ENCODE measurements around the gene FGF14.

FGF14 gene

DNA sequence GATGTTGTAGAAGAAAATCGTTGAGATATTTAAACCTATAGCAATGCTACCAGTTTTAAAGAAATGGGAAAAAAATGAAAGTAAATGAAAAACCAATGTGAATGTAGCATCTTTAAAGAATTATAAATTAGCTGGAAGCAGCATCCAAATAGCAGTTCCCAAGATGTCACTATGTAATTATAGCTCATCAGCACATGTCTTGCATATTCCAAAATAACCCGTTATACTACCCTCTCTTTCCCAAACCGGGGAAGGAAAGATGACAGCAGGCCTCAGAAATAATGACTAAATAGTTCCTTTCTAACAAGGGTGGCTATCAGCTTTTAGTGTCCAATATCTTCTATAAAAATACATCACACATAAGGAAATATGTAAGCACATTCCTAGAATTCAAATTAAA is 140.5 kb downstream of the FGF14 start:
- no peak overlapping the region for H3K4ac ChIP-seq (ENCODE audit: low read depth, low read length)
- no peak for DNase-seq
- H3K4me2 ChIP-seq (ENCODE audit: low read length), result no peak overlapping the region
- no peak overlapping the region for H3K23ac ChIP-seq (ENCODE audit: low read length)
- H3K4me1 ChIP-seq (ENCODE audit: control insufficient read depth, low read depth, low read length), result peaks cover 2% of the 10 kb centered on the region
- no peaks in the 10 kb centered on the region for H3K36me3 ChIP-seq (ENCODE audit: control insufficient read depth, insufficient read depth, low read length)
- H2AK5ac ChIP-seq (ENCODE audit: low read length), result no peak overlapping the region
- H2BK5ac ChIP-seq (ENCODE audit: low read length), result no peak overlapping the region
- H3K18ac ChIP-seq (ENCODE audit: low read length), result no peak overlapping the region
- no peak overlapping the region for H3K56ac ChIP-seq (ENCODE audit: low read length)
- no peak overlapping the region for H2BK120ac ChIP-seq (ENCODE audit: low read depth, low read length)
- H2BK15ac ChIP-seq (replicated peaks; ENCODE audit: low read depth), result no peak overlapping the region
- no peak overlapping the region for H3K4me3 ChIP-seq (ENCODE audit: low read length)
- no peak overlapping the region for H3K9ac ChIP-seq (ENCODE audit: low read length)
- no peaks in the 10 kb centered on the region for H3K27me3 ChIP-seq (ENCODE audit: insufficient read depth, low read length, poor library complexity)
- no peak overlapping the region for H3K27ac ChIP-seq (ENCODE audit: low read depth, low read length)
- no peak overlapping the region for H4K5ac ChIP-seq (ENCODE audit: low read length)
- no peak overlapping the region for H4K8ac ChIP-seq (ENCODE audit: low read depth, low read length)
- H3K79me2 ChIP-seq (ENCODE audit: control insufficient read depth, insufficient read depth, low read length), result no peaks in the 10 kb centered on the region
- no CpG with 5 or more reads among the region's 3 CpGs for whole genome bisulfite sequencing (ENCODE audit: extremely low coverage, insufficient coverage, low lambda C conversion rate)
- H3K79me1 ChIP-seq (ENCODE audit: low read length), result no peaks in the 10 kb centered on the region

DNA sequence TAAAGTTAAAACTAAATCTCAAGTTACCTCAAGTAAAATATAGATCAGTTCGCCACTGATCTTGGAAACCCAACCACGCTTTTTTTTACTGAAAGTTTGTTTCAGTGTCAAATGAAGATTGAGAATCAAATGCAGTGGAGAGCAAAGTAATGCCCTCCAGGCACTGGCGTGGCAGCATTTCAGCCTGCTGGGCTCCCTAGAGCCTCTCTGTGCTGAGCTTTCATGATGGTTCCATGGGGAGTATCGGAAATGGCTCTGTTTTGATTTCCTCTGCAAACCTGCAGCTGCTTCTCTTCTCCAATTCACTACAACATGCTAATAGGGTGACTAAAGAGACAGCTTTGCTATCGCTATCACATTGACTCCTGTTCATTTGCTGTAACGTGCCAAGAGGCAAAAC is 141.6 kb downstream of the FGF14 start:
- Histone ChIP-seq H3K56ac (ENCODE audit: low read length) (no peak overlapping the region), H3K23ac (ENCODE audit: low read length) (no peak overlapping the region), H2BK15ac (replicated peaks; ENCODE audit: low read depth) (no peak overlapping the region), H4K5ac (ENCODE audit: low read length) (no peak overlapping the region), H2BK5ac (ENCODE audit: low read length) (no peak overlapping the region), H4K8ac (ENCODE audit: low read depth, low read length) (no peak overlapping the region), H3K18ac (ENCODE audit: low read length) (no peak overlapping the region), H3K27me3 (ENCODE audit: insufficient read depth, low read length, poor library complexity) (no peaks in the 10 kb centered on the region), H2AK5ac (ENCODE audit: low read length) (no peak overlapping the region), H2BK120ac (ENCODE audit: low read depth, low read length) (no peak overlapping the region), H3K27ac (ENCODE audit: low read depth, low read length) (no peak overlapping the region), H3K4me2 (ENCODE audit: low read length) (no peak overlapping the region), H3K4ac (ENCODE audit: low read depth, low read length) (no peak overlapping the region), H3K9ac (ENCODE audit: low read length) (no peak overlapping the region), H3K4me1 (ENCODE audit: control insufficient read depth, low read depth, low read length) (peaks cover 2% of the 10 kb centered on the region), H3K79me1 (ENCODE audit: low read length) (no peaks in the 10 kb centered on the region), H3K4me3 (ENCODE audit: low read length) (no peak overlapping the region), H3K79me2 (ENCODE audit: control insufficient read depth, insufficient read depth, low read length) (no peaks in the 10 kb centered on the region), H3K36me3 (ENCODE audit: control insufficient read depth, insufficient read depth, low read length) (no peaks in the 10 kb centered on the region)
- no peak for DNase-seq
- no CpG with 5 or more reads among the region's 6 CpGs for WGBS (ENCODE audit: extremely low coverage, insufficient coverage, low lambda C conversion rate)

- Histone ChIP-seq H3K4me2 (ENCODE audit: low read length) (no peak overlapping the region), H4K5ac (ENCODE audit: low read length) (no peak overlapping the region), H2AK5ac (ENCODE audit: low read length) (no peak overlapping the region), H3K27ac (ENCODE audit: low read depth, low read length) (no peak overlapping the region), H3K9ac (ENCODE audit: low read length) (no peak overlapping the region), H3K18ac (ENCODE audit: low read length) (no peak overlapping the region), H3K4me1 (ENCODE audit: control insufficient read depth, low read depth, low read length) (peaks cover under 1% of the 10 kb centered on the region), H2BK5ac (ENCODE audit: low read length) (no peak overlapping the region), H3K36me3 (ENCODE audit: control insufficient read depth, insufficient read depth, low read length) (no peaks in the 10 kb centered on the region), H3K79me1 (ENCODE audit: low read length) (no peaks in the 10 kb centered on the region), H3K27me3 (ENCODE audit: insufficient read depth, low read length, poor library complexity) (no peaks in the 10 kb centered on the region), H3K79me2 (ENCODE audit: control insufficient read depth, insufficient read depth, low read length) (no peaks in the 10 kb centered on the region), H4K8ac (ENCODE audit: low read depth, low read length) (no peak overlapping the region), H3K4ac (ENCODE audit: low read depth, low read length) (no peak overlapping the region), H3K23ac (ENCODE audit: low read length) (no peak overlapping the region), H3K56ac (ENCODE audit: low read length) (no peak overlapping the region), H2BK15ac (replicated peaks; ENCODE audit: low read depth) (no peak overlapping the region), H3K4me3 (ENCODE audit: low read length) (no peak overlapping the region), H2BK120ac (ENCODE audit: low read depth, low read length) (no peak overlapping the region)
- no peak for DNase-seq
Measured at GRCh38 chr13:102255409-102255808, 146.4 kb downstream of the FGF14 start.

DNA sequence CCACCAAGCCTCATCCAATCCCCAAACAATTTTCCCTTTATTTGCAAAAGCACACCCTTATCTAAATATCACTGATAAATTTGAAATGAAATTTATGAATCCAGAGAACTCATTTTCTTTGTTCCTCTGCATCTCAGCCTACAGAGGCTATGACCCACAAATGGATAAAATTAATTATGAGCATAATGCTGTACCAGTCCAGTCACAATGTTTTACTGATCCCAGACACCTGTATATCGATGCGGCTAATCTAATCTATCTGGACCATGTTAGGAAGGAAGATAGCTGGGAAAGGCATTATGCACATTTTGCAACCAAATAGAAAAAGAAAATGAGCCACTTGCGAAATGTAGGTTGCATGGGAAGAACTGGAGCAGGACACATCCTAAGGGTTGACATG is 150.0 kb downstream of the FGF14 start:
- no peaks in the 10 kb centered on the region for H3K4me1 ChIP-seq (ENCODE audit: control insufficient read depth, low read depth, low read length)
- no peak overlapping the region for H3K27ac ChIP-seq (ENCODE audit: low read depth, low read length)
- no peak overlapping the region for H3K9ac ChIP-seq (ENCODE audit: low read length)
- no CpG with 5 or more reads among the region's 3 CpGs for WGBS (ENCODE audit: extremely low coverage, insufficient coverage, low lambda C conversion rate)
- no peak overlapping the region for H4K5ac ChIP-seq (ENCODE audit: low read length)
- no peak overlapping the region for H2BK15ac ChIP-seq (replicated peaks; ENCODE audit: low read depth)
- H3K4me2 ChIP-seq (ENCODE audit: low read length), result no peak overlapping the region
- no peak overlapping the region for H2BK5ac ChIP-seq (ENCODE audit: low read length)
- no peak overlapping the region for H3K4ac ChIP-seq (ENCODE audit: low read depth, low read length)
- no peaks in the 10 kb centered on the region for H3K79me1 ChIP-seq (ENCODE audit: low read length)
- no peak for DNase-seq
- H3K4me3 ChIP-seq (ENCODE audit: low read length), result no peak overlapping the region
- H3K36me3 ChIP-seq (ENCODE audit: control insufficient read depth, insufficient read depth, low read length), result no peaks in the 10 kb centered on the region
- H3K18ac ChIP-seq (ENCODE audit: low read length), result no peak overlapping the region
- H4K8ac ChIP-seq (ENCODE audit: low read depth, low read length), result no peak overlapping the region
- H3K27me3 ChIP-seq (ENCODE audit: insufficient read depth, low read length, poor library complexity), result no peaks in the 10 kb centered on the region
- H2BK120ac ChIP-seq (ENCODE audit: low read depth, low read length), result no peak overlapping the region
- H3K79me2 ChIP-seq (ENCODE audit: control insufficient read depth, insufficient read depth, low read length), result no peaks in the 10 kb centered on the region
- H2AK5ac ChIP-seq (ENCODE audit: low read length), result no peak overlapping the region
- H3K23ac ChIP-seq (ENCODE audit: low read length), result no peak overlapping the region
- no peak overlapping the region for H3K56ac ChIP-seq (ENCODE audit: low read length)

DNA sequence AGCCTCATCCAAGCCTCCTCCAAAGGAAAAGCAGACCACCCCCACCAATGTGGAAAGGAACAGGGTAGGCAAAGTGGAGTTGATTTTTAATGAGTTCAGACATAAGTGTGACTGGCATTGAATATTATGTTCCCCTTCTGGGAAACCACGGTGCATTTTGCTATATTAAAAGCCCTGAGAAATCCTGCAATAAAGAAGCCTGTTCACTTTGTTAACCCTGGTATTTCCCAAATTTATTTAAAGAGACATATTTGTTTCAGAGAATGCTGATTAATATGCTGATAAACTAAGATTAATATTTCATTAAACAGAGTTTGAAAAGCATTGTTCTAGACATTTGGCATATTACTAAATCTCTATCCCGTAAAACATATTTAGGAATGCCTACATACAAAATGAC is 151.4 kb downstream of the FGF14 start:
- Histone ChIP-seq H3K18ac (ENCODE audit: low read length) (no peak overlapping the region), H2AK5ac (ENCODE audit: low read length) (no peak overlapping the region), H3K4ac (ENCODE audit: low read depth, low read length) (no peak overlapping the region), H3K27me3 (ENCODE audit: insufficient read depth, low read length, poor library complexity) (no peaks in the 10 kb centered on the region), H3K4me1 (ENCODE audit: control insufficient read depth, low read depth, low read length) (no peaks in the 10 kb centered on the region), H3K79me1 (ENCODE audit: low read length) (no peaks in the 10 kb centered on the region), H3K27ac (ENCODE audit: low read depth, low read length) (no peak overlapping the region), H2BK5ac (ENCODE audit: low read length) (no peak overlapping the region), H3K56ac (ENCODE audit: low read length) (no peak overlapping the region), H2BK120ac (ENCODE audit: low read depth, low read length) (no peak overlapping the region), H3K79me2 (ENCODE audit: control insufficient read depth, insufficient read depth, low read length) (no peaks in the 10 kb centered on the region), H3K9ac (ENCODE audit: low read length) (no peak overlapping the region), H3K23ac (ENCODE audit: low read length) (no peak overlapping the region), H3K4me3 (ENCODE audit: low read length) (no peak overlapping the region), H3K4me2 (ENCODE audit: low read length) (no peak overlapping the region), H2BK15ac (replicated peaks; ENCODE audit: low read depth) (no peak overlapping the region), H4K8ac (ENCODE audit: low read depth, low read length) (no peak overlapping the region), H3K36me3 (ENCODE audit: control insufficient read depth, insufficient read depth, low read length) (no peaks in the 10 kb centered on the region), H4K5ac (ENCODE audit: low read length) (no peak overlapping the region)
- no peak for DNase-seq
- no CpG with 5 or more reads among the region's 2 CpGs for WGBS (ENCODE audit: extremely low coverage, insufficient coverage, low lambda C conversion rate)

DNA sequence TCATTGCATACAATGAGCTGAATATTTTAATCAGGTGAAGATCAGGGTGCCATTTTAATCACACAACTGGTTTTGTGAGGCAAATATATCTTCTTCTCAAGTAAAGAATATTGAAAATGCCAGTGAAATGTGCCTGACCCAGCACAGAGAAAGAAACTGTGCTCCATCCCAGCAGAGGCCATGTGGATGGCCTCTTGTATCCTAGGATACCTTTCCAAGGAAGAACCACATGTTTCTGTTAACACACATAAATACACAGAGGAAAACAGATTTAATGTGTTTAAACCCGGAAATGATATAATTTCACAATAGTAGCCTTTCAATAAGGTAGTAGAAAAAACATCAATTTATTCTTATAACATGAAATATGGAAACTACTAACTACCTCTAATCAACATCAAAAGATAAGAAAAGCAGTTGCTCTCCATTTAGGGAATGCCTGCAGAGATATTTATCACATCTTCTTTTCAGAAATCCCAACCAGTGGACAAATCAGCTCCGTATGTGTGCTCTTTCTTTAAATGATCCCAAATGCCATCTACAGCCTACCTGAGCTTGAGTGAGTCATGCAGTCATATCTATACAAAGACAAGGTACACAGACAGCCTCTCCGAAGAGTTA is 157.1 kb downstream of the FGF14 start:
- Histone ChIP-seq H2BK15ac (replicated peaks; ENCODE audit: low read depth) (no peak overlapping the region), H4K5ac (ENCODE audit: low read length) (no peak overlapping the region), H2AK5ac (ENCODE audit: low read length) (no peak overlapping the region), H3K4me3 (ENCODE audit: low read length) (no peak overlapping the region), H2BK5ac (ENCODE audit: low read length) (no peak overlapping the region), H3K23ac (ENCODE audit: low read length) (no peak overlapping the region), H3K4ac (ENCODE audit: low read depth, low read length) (no peak overlapping the region), H3K18ac (ENCODE audit: low read length) (no peak overlapping the region), H3K27ac (ENCODE audit: low read depth, low read length) (no peak overlapping the region), H2BK120ac (ENCODE audit: low read depth, low read length) (no peak overlapping the region), H3K79me2 (ENCODE audit: control insufficient read depth, insufficient read depth, low read length) (no peaks in the 10 kb centered on the region), H4K8ac (ENCODE audit: low read depth, low read length) (no peak overlapping the region), H3K27me3 (ENCODE audit: insufficient read depth, low read length, poor library complexity) (no peaks in the 10 kb centered on the region), H3K36me3 (ENCODE audit: control insufficient read depth, insufficient read depth, low read length) (no peaks in the 10 kb centered on the region), H3K4me2 (ENCODE audit: low read length) (no peak overlapping the region), H3K9ac (ENCODE audit: low read length) (no peak overlapping the region), H3K79me1 (ENCODE audit: low read length) (no peaks in the 10 kb centered on the region), H3K56ac (ENCODE audit: low read length) (no peak overlapping the region), H3K4me1 (ENCODE audit: control insufficient read depth, low read depth, low read length) (no peaks in the 10 kb centered on the region)
- DNase-seq, result no peak
- no CpG with 5 or more reads among the region's 3 CpGs for WGBS (ENCODE audit: extremely low coverage, insufficient coverage, low lambda C conversion rate)
